AG10803 (cell line): ENCODE data around the gene ABHD12B.

Source experiments
- DNase-seq: peaks from one replicate; pipeline ENCODE4 v3.0.0; 2010; ENCODE audit warnings: low read depth
- H3K4me3 ChIP-seq: 2 replicates; pipeline ENCODE4 v1.5.1; 2011; ENCODE audit warnings: mild to moderate bottlenecking, low read length, control low read depth
- CTCF ChIP-seq: conservative IDR thresholded peaks from 2 replicates; pipeline ENCODE4 v1.5.1; 2011; ENCODE audit warnings: mild to moderate bottlenecking, low read length, control low read depth, inconsistent platforms

Gene ABHD12B

GRCh38 chr14:50834802-50835276 is 37.0 kb upstream of the ABHD12B start:
- H3K4me3 ChIP-seq, result no peak overlapping the region
- DNase-seq, result no peak
- TF ChIP-seq CTCF, result no peak

- peak; percentile 85 for DNase-seq
- H3K4me3 ChIP-seq, result no peak overlapping the region
- TF ChIP-seq CTCF, result no peak
Observed at GRCh38 chr14:50835280-50835679, 36.6 kb upstream of the ABHD12B start.

- no peak for TF ChIP-seq CTCF
- H3K4me3 ChIP-seq, result no peak overlapping the region
- DNase-seq, result no peak
Observed at GRCh38 chr14:50836515-50836914, 35.3 kb upstream of the ABHD12B start.

GRCh38 chr14:50837271-50837670 is 34.6 kb upstream of the ABHD12B start:
- TF ChIP-seq CTCF, result no peak
- no peak overlapping the region for H3K4me3 ChIP-seq
- no peak for DNase-seq

GRCh38 chr14:50837850-50838470 is 33.9 kb upstream of the ABHD12B start:
- no peak for TF ChIP-seq CTCF
- H3K4me3 ChIP-seq, result no peak overlapping the region
- no peak for DNase-seq

GRCh38 chr14:50839048-50839447 is 32.8 kb upstream of the ABHD12B start:
- DNase-seq, result no peak
- TF ChIP-seq CTCF, result no peak
- no peak overlapping the region for H3K4me3 ChIP-seq

GRCh38 chr14:50839691-50840090 is 32.2 kb upstream of the ABHD12B start:
- no peak for TF ChIP-seq CTCF
- no peak overlapping the region for H3K4me3 ChIP-seq

More at GRCh38 chr14:50839691-50840090, 32.2 kb upstream of the ABHD12B start:
- peak; percentile 68 for DNase-seq
